Ishikawa (cell line): ENCODE data around the gene NRXN3.

Source experiments
- RAD21 ChIP-seq: IDR thresholded peaks from 2 replicates; pipeline ENCODE4 v1.6.1; 2012; ENCODE audit warnings: low read depth
- TAF1 ChIP-seq: IDR thresholded peaks from 2 replicates; pipeline ENCODE4 v1.6.1; 2012; ENCODE audit warnings: low read depth, mild to moderate bottlenecking
- TF ChIP-seq, protein P1 (sequence below): IDR thresholded peaks from 2 replicates; pipeline ENCODE4 v1.6.1; 2012

DNA sequence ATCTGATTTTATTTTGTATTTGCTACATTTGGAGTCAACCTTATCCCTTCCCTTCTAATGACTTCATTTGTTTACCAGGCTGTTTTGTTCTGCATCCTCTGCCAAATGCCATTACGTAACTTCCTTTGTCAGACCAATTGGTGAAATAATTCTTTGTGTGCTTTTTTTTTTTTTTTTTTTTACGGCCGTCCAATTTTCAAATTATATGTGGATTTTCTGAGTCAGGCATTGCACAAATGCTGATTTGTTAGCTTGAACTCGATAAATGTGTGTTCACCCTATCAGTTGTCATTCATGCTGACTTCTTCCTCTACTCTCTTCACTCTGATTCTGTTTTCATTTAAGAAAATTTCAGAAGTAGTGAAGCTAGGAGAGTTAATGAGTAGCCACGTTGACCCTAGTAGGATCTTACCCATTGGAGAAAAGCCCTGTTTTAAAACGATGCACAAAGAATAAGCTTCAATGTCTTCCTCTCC is 1654.9 kb downstream of the NRXN3 start:
- TF ChIP-seq, protein P1, sequence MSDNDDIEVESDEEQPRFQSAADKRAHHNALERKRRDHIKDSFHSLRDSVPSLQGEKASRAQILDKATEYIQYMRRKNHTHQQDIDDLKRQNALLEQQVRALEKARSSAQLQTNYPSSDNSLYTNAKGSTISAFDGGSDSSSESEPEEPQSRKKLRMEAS, result no peak
- TF ChIP-seq RAD21 (no peak), TAF1 (no peak)
